Stimulated activated memory B cell treated with anti-CD40 and anti-IgM and Interleukin-4, amounts not matched to agents 10 μg/mL and 1 μg/mL and 100 μg/mL, for 72 hours (primary cell): ENCODE data around the gene GOLGA1.
"Not testable (repeated sequence)": the region's sequence is repeated elsewhere in the genome, so short reads cannot be mapped to it uniquely, and the experiment has no call there.

Experiments
- ATAC-seq: fragments of 150-1000 bp; cut with Tn5 transposase; 2 replicates; pipeline ENCODE4 v1.10.0; 2021
- H3K27ac Mint-ChIP-seq: one replicate; pipeline ENCODE4 v1.8.0; 2022; ENCODE audit warnings: mild to moderate bottlenecking, mixed read lengths
- H3K27me3 Mint-ChIP-seq: one replicate; pipeline ENCODE4 v1.8.0; 2022; ENCODE audit warnings: mixed read lengths
- H3K36me3 Mint-ChIP-seq: one replicate; pipeline ENCODE4 v1.8.0; 2022; ENCODE audit warnings: mixed read lengths
- H3K4me1 Mint-ChIP-seq: one replicate; pipeline ENCODE4 v1.8.0; 2022; ENCODE audit warnings: mixed read lengths
- H3K4me3 Mint-ChIP-seq: one replicate; pipeline ENCODE4 v1.8.0; 2022; ENCODE audit warnings: mild to moderate bottlenecking, moderate library complexity, mixed read lengths
- H3K9me3 Mint-ChIP-seq: one replicate; pipeline ENCODE4 v1.8.0; 2022; ENCODE audit warnings: mixed read lengths

GOLGA1 gene

DNA sequence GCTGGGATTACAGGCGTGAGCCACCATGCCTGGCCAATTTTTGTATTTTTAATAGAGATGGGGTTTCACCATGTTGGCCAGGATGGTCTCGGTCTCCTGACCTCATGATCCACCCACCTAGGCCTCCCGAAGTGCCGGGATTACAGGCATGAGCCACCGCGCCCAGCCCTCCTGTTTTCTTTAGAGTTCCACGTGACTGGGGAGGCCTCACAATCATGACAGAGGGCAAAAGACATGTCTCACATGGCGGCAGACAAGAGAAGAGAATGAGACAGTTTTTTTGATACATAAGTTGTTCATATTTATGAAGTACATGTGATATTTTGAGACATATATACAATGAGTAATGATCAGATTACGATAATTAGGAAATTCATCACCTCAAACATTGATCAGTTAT lies 94.4 kb downstream of the GOLGA1 start:
- H3K27me3 Mint-ChIP-seq, result peaks cover 28% of the 10 kb centered on the region
- H3K27ac Mint-ChIP-seq, ATAC-seq, H3K9me3 Mint-ChIP-seq, H3K4me3 Mint-ChIP-seq, H3K36me3 Mint-ChIP-seq, H3K4me1 Mint-ChIP-seq: not testable (repeated sequence)

DNA sequence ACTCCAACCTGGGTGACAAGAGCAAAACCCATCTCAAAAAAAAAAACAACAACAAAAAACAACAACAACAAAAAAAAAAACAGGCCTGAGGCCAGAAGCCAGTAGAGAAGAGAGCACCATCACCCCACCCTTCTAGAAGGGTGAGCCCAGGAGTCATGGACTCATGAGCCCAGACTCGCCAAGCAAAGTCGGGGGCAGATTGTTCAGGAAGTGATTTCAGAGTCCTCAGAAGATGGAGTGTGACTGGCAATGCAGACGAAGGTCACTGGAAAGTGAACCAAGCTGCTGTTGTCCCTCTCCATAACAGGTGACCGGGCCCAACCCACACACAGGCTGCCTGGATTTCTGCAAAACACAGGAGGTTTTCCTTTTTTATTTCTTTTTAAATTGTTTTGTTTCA lies 96.6 kb downstream of the GOLGA1 start:
- Mint-ChIP-seq H3K4me3 (no peak overlapping the region), H3K36me3 (no peaks in the 10 kb centered on the region), H3K9me3 (no peaks in the 10 kb centered on the region), H3K27me3 (peaks cover 36% of the 10 kb centered on the region), H3K27ac (no peak overlapping the region), H3K4me1 (no peaks in the 10 kb centered on the region)
- no peak for ATAC-seq

DNA sequence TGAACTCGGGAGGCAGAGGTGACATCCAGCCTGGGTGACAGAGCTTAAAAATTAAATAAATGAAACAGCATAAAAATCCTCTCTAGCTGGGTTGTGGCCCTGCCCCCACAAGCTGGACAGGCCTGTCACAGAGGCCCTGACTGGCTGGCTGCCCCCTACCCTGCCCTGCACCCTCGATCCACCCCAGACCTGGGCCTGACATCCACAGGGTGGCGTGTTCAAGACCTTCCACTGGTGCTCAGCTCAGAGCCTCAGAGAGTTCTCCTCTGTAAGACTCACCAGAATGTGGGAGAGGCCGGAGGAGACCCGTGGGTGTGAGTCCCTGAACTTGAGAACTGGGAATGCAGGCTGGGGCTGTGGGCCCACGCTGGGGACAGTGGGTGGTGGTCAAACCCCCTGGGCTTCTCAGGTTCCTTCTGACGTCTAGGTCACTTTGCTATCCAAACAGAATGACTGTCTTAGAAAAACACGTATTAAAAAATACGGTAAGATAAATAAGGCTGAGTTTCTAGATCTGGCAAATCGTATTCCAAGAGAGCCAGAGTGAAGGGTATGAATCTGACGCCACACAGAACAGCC lies 97.3 kb downstream of the GOLGA1 start:
- no peaks in the 10 kb centered on the region for H3K9me3 Mint-ChIP-seq
- H3K27me3 Mint-ChIP-seq, result peaks cover 36% of the 10 kb centered on the region
- ATAC-seq, result no peak

DNA sequence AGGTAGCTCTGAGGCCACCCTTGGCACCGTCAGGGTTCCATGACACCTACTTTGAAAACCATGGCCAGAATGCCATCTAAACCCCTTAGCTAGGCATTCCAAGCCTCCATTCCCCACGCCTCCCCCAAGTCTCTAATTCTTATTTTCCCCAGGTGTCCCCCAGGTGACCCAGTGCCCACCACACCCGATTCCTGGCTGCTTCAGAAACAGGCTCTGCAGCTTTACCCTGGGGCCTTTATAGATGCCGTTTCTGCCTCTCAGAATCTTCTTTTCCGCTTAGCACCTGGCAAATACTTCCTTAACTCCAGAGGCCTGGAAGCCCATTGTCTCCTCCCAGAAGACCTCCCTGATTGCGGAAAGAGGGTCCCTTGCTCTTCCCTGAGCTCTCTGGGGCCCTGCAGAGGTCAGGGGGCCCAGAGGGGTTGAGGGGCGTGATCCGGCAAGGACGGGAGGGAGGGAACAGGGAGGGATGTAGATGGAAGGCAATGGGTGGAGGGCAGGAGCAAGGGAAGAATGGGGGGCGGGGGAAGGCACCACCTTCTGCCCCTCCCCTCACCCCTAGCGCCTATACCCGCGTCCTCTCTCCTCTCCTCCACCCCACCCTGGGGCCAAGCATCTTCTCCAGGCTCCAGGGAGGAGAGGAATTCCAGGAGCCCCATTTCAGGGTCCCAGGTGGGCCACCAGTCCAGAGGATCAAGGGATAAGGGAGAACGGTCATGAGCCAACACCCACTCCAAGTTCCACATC lies 99.6 kb downstream of the GOLGA1 start:
- H3K27me3 Mint-ChIP-seq, result peaks cover 41% of the 10 kb centered on the region

More for the DNA sequence above, 97.3 kb downstream of the GOLGA1 start:
- Mint-ChIP-seq H3K4me3 (no peak overlapping the region), H3K27ac (no peak overlapping the region), H3K4me1 (no peaks in the 10 kb centered on the region), H3K36me3 (no peaks in the 10 kb centered on the region)

DNA sequence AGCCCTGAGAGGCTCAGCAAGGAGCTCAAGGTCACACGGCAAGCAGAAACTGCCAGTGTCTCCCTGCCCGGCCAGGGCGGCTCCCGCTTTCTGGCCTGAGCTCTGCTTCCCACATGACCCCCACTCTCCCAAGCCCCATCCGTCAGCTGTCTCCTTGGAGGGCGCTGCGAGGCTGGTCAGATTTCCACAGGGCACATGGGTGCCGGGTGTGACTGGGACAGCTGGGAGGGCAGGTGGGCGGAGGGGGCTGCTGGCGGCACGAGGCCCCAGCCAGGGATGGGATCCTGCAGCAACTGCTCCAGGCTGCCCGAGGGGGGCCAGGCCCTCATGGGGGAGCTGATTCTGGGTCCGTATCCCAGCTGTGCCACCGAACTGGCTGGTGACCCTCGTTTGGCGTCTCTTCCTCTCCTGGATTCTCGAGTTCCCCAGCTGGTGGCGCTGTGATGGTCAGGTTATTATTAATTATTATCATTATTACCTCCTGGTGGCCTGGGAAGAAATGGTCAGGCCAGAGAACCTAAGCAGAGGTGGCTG lies 100.5 kb downstream of the GOLGA1 start:
- Mint-ChIP-seq H3K9me3 (no peaks in the 10 kb centered on the region), H3K4me3 (no peak overlapping the region), H3K36me3 (no peaks in the 10 kb centered on the region), H3K4me1 (no peaks in the 10 kb centered on the region), H3K27ac (no peak overlapping the region), H3K27me3 (peaks cover 40% of the 10 kb centered on the region)
- ATAC-seq, result no peak

More for the DNA sequence above, 99.6 kb downstream of the GOLGA1 start:
- Mint-ChIP-seq H3K4me3 (no peak overlapping the region), H3K9me3 (no peaks in the 10 kb centered on the region), H3K4me1 (no peaks in the 10 kb centered on the region), H3K27ac (no peak overlapping the region), H3K36me3 (no peaks in the 10 kb centered on the region)
- peak; percentile 16 for ATAC-seq

- no peak for ATAC-seq
- H3K9me3 Mint-ChIP-seq, result no peaks in the 10 kb centered on the region
- no peak overlapping the region for H3K4me3 Mint-ChIP-seq
- no peaks in the 10 kb centered on the region for H3K4me1 Mint-ChIP-seq
- no peak overlapping the region for H3K27ac Mint-ChIP-seq
- H3K27me3 Mint-ChIP-seq, result peaks cover 44% of the 10 kb centered on the region
- no peaks in the 10 kb centered on the region for H3K36me3 Mint-ChIP-seq
Measured at GRCh38 chr9:124839612-124840299, 101.1 kb downstream of the GOLGA1 start.

- not testable (repeated sequence) for H3K36me3 Mint-ChIP-seq, H3K27ac Mint-ChIP-seq, H3K9me3 Mint-ChIP-seq, H3K4me3 Mint-ChIP-seq, H3K4me1 Mint-ChIP-seq, ATAC-seq
- peaks cover 43% of the 10 kb centered on the region for H3K27me3 Mint-ChIP-seq
Measured at GRCh38 chr9:124838567-124839275, 102.2 kb downstream of the GOLGA1 start.

DNA sequence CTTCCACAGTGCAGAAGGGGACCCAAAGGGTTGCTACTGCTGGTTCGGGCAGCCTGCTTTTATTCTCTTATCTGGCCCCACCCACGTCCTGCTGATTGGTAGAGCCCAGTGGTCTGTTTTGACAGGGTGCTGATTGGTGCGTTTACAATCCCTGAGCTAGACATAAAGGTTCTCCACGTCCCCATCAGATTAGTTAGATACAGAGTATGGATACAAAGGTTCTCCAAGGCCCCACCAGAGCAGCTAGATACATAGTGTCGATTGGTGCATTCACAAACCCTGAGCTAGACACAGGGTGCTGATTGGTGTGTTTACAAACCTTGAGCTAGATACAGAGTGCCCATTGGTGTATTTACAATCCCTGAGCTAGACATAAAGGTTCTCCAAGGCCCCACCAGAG lies 102.8 kb downstream of the GOLGA1 start:
- not testable (repeated sequence) for H3K4me1 Mint-ChIP-seq, H3K36me3 Mint-ChIP-seq, H3K27ac Mint-ChIP-seq, ATAC-seq, H3K9me3 Mint-ChIP-seq, H3K4me3 Mint-ChIP-seq
- peaks cover 43% of the 10 kb centered on the region for H3K27me3 Mint-ChIP-seq

DNA sequence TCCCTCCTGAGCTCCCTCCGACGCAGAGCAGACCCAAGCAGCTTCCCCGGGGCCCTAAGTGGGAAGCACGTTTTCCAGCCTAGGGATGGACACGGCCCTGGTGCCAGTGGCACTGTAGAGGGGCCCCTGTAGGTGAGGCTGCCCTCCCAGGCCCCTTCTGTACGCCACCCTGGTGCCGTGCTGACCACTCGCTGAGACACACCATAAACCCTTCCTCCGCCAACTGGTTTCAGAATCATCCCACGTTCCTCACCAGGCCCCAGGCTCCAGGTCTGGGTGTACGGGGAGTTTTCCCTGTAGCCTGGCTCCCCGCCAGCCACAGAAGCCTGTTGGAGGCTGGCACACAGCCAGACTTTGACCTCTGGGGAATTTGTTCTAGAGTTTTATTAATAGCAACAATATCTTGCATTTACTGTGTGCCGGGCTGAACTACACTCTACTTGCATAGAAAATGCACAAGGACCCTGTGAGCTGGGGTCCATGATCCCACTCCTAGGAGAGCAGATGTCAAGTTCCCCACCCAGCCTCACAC lies 105.8 kb downstream of the GOLGA1 start:
- no peaks in the 10 kb centered on the region for H3K4me1 Mint-ChIP-seq
- H3K4me3 Mint-ChIP-seq, result no peak overlapping the region
- H3K27ac Mint-ChIP-seq, result no peak overlapping the region
- no peak for ATAC-seq
- no peaks in the 10 kb centered on the region for H3K9me3 Mint-ChIP-seq
- peaks cover 48% of the 10 kb centered on the region for H3K27me3 Mint-ChIP-seq
- no peaks in the 10 kb centered on the region for H3K36me3 Mint-ChIP-seq

DNA sequence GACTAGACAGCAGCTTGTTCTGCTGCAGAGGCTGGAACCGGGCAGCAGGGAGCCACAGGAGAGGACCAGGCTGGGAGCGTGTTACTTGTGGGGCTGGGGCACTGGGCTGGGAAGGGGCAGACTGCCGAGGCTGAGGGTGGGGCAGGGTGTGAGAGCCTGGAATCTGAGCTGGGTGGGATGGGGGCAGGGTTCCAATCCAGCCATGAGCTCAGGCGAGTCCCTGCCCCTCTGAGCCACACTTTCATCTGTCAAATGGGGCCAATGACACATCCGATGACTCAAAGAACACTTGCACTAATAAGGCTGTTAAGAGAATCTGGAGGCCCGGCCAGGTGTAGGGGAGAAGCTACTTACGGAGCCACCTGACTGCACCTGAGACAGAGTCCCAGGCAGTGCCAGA lies 106.3 kb downstream of the GOLGA1 start:
- H3K9me3 Mint-ChIP-seq, result no peaks in the 10 kb centered on the region
- H3K27ac Mint-ChIP-seq, result no peak overlapping the region
- no peak overlapping the region for H3K4me3 Mint-ChIP-seq
- H3K27me3 Mint-ChIP-seq, result peaks cover 48% of the 10 kb centered on the region
- ATAC-seq, result no peak
- H3K36me3 Mint-ChIP-seq, result no peaks in the 10 kb centered on the region
- H3K4me1 Mint-ChIP-seq, result no peaks in the 10 kb centered on the region

DNA sequence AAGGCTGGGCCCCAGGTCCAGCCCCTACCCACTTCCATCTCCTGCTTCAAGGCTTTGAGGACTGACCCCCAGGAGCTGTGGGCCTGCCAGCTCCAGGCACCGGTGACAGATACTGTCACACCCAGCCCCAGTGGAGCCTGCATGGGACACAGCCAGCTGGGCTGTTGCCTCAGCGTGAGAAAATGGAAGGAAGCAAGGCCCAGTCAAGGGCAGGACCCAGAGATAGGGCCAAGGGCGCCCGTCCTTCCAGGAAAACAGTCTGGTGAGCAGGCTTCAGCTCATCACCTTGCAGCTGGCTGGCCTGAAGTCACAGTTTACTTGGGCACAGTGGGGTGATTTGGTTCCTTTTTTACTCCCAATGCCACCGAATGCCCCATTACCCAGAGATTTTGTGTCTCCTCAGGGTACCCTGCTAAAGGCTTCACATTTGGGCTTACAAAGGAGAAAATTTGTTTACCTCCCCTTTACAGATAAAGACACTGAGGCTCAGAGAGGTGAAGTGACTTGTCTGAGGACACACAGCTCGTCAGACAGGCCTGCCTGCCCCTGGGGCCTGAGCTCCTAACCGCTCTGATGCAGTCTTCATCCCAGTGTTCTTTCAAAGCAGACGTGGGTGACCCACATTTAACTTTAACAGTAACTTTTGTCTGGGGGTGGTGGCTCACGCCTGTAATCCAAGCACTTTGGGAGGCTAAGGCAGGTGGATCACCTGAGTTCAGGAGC lies 109.1 kb downstream of the GOLGA1 start:
- Mint-ChIP-seq H3K27me3 (peaks cover 44% of the 10 kb centered on the region), H3K9me3 (peaks cover 5% of the 10 kb centered on the region), H3K36me3 (no peaks in the 10 kb centered on the region), H3K27ac (no peak overlapping the region), H3K4me3 (no peak overlapping the region), H3K4me1 (peaks cover 8% of the 10 kb centered on the region)
- no peak for ATAC-seq

- Mint-ChIP-seq H3K4me3 (no peak overlapping the region), H3K27ac (no peak overlapping the region), H3K36me3 (no peaks in the 10 kb centered on the region), H3K9me3 (peaks cover 5% of the 10 kb centered on the region), H3K4me1 (peaks cover 8% of the 10 kb centered on the region), H3K27me3 (peaks cover 38% of the 10 kb centered on the region)
- no peak for ATAC-seq
Measured at GRCh38 chr9:124830593-124830992, 110.3 kb downstream of the GOLGA1 start.

GRCh38 chr9:124829334-124829669 lies 111.6 kb downstream of the GOLGA1 start:
- peaks cover 11% of the 10 kb centered on the region for H3K4me1 Mint-ChIP-seq
- H3K27me3 Mint-ChIP-seq, result peaks cover 26% of the 10 kb centered on the region
- H3K27ac Mint-ChIP-seq, result peak overlapping the region; percentile 26
- no peak overlapping the region for H3K4me3 Mint-ChIP-seq
- no peak for ATAC-seq
- no peaks in the 10 kb centered on the region for H3K36me3 Mint-ChIP-seq
- H3K9me3 Mint-ChIP-seq, result peaks cover 5% of the 10 kb centered on the region

GRCh38 chr9:124828489-124829333 lies 112.2 kb downstream of the GOLGA1 start:
- no peak overlapping the region for H3K4me3 Mint-ChIP-seq
- H3K27ac Mint-ChIP-seq, result peak overlapping the region; percentile 26
- peaks cover 22% of the 10 kb centered on the region for H3K27me3 Mint-ChIP-seq
- no peaks in the 10 kb centered on the region for H3K36me3 Mint-ChIP-seq
- peaks cover 15% of the 10 kb centered on the region for H3K4me1 Mint-ChIP-seq
- H3K9me3 Mint-ChIP-seq, result peaks cover 5% of the 10 kb centered on the region
- no peak for ATAC-seq
